NCI-H146 (cell line): Measurements from ENCODE around the gene PKD1.
"Not testable (repeated sequence)": the region's sequence is repeated elsewhere in the genome, so short reads cannot be mapped to it uniquely, and the experiment has no call there.

Experiments
- DNase-seq: peaks from one replicate; lab custom pipeline; 2025; lab: John Stamatoyannopoulos, UW

The PKD1 gene

GRCh38 chr16:2150418-2151187 is 14.9 kb upstream of the PKD1 start:
- peak; percentile 68 for DNase-seq

GRCh38 chr16:2149630-2150417 is 14.1 kb upstream of the PKD1 start:
- DNase-seq, result peak; percentile 39

GRCh38 chr16:2148714-2149629 is 13.3 kb upstream of the PKD1 start:
- DNase-seq, result peak; percentile 53

- DNase-seq, result peak; percentile 99
Observed at GRCh38 chr16:2147981-2148671, 12.4 kb upstream of the PKD1 start, which contains the start of gene RAB26. TSS of gene RAB26 (plus strand) at chr16:2148625. CDS start at chr16:2148784, 159 bp downstream.

GRCh38 chr16:2147378-2147777 is 11.7 kb upstream of the PKD1 start:
- no peak for DNase-seq

DNA sequence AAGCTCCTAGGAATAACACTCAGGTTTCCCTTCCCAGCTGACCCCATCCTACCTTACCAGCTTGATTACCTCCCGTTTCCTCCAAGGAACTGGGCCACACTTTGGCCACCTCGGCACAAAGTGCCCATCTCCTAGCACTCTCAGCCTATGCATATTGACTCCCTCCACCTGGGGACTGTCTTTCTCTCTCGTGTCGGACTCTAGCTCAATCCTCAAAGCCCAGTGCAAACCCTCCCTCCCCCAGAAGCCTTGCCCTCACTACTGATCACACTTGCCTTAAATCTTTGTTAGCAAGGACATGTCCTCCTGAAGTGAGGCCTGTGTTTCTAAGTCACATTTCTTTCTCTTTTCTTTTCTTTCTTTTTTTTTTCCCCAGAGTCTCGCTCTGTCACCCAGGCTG is 10.1 kb upstream of the PKD1 start:
- no peak for DNase-seq

DNA sequence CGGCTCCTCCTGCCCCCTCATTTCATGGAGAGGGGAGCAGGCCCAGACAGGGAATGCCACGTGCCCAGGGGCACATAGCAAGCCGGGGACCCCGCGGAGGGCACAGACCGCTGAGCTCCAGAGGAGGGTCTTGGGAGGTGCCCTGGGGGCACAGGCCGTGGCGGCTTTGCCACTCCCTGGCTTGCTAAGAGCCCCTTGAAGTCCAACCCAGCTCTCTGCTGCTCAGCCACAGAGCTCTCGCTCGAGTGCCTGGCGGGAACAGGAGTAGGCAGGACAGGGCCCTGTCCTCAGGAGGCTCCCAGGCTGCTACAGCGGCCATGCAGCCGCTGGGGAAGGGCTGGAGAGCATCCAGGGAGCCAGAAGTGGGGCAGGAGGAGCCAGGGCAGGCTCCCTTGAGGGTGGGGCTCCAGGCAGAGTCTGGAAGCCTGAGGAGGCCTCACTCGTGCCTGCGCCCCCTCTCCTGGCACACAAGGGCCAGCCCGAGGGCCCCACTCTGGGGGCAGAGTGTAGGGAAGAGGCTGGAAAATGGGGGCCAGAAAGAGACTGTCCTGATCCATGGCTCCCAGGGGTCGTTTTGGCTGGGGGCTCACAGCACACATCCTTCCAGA is 8.3 kb upstream of the PKD1 start:
- DNase-seq, result no peak

DNA sequence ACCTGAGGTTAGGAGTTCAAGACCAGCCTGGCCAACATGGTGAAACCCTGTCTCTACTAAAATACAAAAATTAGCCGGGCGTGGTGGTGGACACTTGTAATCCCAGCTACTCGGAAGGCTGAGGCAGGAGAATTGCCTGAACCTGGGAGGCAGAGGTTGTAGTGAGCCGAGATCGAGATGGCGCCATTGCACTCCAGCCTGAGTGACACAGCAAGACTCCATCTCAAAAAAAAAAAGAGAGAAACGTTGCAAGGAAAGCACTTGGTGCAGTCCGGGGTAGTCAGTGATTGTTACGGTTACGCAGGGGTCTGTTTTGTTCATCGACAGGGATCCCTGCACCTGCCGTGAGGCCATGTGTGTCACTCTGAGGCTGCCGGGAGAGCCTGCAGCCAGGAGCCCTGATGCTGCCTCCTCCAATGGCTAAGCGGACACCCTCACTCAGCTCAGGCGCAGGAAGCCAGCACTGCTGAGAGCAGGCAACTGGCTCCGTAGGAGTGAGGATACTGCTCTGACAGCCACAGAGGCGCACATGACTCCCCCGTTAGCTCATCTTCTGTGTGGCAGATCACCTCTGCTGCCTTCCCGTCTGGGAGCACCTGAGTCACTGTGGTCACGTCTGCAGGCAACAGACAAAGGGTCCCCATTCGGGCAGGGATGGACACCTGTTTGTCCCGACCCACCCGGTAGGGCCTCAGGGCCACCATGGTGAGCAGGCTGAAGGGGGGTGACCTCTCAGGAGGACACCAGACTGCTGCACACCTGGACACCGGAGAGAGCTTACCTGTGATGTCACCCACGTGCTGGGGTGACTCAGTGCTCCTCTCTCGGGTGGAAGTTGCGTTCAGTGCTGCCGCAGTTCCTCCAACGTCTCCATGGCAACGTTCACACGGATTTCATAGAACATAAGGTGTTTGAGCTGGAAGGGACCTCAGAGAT is 7.5 kb upstream of the PKD1 start:
- DNase-seq, result peak; percentile 33

DNA sequence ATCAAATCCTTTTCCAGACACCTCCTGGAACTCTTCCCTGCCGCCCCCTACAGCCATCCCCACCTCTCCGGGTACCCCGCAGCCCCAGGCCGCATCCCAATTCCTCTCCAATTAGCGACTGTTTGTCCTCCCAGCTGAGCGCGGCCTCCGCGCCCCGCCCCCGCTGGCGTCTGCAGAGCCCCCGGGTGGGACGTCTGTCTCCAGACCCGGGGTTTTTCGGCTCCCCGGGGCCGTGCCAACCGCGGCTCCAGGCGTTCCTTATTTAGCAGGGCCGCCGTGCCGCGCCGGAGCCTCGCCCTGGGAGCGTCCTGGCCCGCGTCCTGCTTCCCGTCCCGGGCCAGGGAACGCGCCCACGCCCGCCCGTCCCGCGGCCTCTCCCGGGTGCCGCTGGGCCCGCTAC is 627 bp downstream of the PKD1 start:
- DNase-seq, result not testable (repeated sequence)

DNA sequence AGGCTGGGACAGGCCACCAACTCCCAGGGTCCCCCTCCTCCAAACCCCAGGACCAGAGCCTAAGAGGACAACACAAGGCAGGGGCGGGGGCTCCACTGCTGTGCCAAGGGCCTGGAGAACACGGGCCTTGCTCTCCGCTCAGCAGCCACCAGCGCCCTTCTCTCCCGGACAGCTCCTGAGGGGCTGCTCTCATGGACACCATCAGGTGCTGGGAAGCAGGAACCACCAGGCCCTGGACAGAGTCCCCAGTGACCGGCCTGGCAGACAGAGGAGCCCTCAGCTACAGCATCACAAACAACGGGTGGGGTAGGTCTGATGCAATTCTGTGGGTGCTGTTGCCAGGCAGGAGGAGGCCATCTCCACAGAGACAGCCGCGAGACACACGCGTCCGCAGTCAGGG is 1.9 kb downstream of the PKD1 start:
- DNase-seq, result not testable (repeated sequence)

- not testable (repeated sequence) for DNase-seq
Observed at GRCh38 chr16:2129890-2130447, 5.7 kb downstream of the PKD1 start.

DNA sequence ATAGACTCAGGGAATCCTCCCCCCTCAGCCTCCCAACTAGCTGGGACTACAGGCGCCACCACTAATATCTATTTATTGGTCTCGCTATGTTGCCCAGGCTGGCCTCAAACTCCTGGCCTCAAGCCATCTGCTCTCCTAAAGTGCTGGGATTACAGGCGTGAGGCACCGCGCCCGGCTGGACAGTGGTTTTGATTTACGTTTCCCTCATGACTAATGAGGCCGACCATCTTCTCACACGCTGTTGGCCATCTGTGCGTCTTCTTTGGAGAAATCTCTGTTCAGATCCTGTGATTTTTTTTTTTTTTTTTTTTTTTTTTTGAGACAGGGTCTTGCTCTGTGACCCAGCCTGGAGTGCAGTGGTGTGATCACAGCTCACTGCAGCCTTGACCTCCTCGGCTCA is 6.4 kb downstream of the PKD1 start:
- DNase-seq, result not testable (repeated sequence)

DNA sequence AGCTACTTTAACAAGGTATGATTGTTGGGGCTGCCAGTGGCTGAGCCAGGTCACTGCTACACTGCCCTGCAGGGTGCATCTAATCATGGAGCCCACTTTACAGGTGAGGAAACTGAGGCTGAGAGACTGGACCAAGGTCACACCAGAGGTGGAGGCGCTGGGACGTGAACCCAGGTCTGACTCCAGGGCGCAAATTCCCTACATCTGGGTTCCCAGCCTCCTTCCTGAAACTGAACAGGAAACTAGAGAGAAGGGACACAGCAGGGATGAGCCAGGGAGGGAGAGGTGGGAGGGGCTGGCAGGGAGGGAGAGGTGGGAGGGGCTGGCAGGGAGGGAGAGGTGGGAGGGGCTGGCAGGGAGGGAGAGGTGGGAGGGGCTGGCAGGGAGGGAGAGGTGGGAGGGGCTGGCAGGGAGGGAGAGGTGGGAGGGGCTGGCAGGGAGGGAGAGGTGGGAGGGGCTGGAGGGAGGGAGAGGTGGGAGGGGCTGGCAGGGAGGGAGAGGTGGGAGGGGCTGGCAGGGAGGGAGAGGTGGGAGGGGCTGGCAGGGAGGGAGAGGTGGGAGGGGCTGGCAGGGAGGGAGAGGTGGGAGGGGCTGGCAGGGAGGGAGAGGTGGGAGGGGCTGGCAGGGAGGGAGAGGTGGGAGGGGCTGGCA is 7.9 kb downstream of the PKD1 start:
- DNase-seq, result peak; percentile 73

DNA sequence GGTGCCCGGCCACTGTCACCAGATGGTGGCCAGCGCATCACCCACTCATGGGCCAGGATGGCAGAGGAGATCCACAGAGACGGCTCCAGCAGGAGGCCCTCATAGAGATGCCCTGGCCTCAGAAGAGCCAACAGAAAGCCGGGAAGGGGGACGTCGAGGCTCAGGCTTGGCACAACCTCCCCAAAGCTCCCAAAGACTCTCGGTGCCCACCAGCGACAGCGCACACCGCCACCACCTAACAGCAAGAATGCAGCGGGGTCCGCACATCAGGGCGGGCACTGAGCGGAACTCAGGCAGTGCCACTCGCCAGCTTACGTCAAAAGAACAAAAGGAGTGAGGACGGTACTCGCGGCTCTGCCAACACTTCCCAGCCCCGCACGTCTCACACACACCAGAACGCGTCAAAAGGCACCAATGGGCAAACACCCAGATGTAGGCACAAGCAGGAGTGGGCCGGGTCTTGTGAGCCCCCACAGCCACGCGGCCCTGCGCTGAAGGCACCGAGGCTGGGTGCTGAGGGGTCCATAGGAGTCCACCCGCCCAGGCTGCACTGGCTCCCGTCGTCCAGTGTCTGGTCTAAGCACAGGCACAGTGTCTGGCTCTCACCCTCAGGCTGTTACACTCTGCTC is 8.7 kb downstream of the PKD1 start:
- DNase-seq, result not testable (repeated sequence)

GRCh38 chr16:2126161-2126743 is 9.4 kb downstream of the PKD1 start:
- not testable (repeated sequence) for DNase-seq

GRCh38 chr16:2125609-2126008 is 10.1 kb downstream of the PKD1 start:
- not testable (repeated sequence) for DNase-seq

DNA sequence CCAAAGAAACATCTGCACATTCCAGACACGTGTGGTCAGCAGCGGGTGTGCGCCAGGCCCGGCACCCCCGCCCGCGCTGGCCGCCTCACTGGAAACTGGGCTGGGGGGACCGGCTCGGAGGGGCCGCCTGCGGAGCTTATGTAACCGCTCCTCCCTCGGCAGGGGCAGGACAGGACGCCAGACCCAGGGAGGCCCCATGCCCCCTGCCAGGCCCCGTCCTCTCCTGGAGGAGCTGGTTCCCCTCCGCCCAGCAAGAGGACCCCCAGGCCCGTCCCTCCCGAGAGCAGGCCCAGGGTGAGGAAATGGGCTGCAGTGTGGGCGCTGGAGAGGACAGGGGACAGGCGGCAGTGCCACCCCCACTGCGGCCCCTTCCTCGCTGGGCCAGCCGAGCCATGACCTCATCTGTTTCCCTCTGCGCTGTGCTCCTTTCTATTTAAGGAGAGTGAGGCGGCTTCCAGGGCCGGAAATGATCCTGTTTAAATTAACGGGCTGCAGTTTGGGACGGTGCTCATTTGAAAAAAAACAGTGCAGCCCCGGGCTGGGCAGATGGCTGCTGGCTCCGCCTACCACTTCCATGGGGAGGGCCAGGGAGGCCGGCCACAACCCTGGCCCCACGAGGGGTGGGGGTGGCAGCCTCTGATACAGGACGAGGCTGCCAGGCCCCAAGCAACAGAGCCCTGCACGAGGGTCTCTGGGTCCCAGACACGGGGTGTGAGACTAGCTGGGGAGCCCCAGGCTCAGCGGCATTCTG is 10.8 kb downstream of the PKD1 start:
- not testable (repeated sequence) for DNase-seq

DNA sequence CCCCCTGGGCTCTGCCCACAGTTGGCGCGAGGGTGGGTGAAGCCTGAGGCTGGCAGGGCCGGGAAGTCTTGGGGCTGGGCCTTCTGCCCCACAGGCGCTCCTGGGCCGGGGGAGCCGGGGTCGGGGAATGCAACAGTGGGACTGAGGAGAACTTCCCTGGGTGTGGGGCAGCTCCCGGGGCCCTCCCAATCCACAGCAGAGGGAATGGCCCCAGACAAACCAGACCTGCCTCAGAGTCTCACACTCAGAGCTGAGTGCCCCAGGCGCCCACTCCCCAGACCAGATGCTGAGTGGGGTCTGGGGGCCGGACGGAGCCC is 11.4 kb downstream of the PKD1 start:
- DNase-seq, result not testable (repeated sequence)
